ENCODE measurements around the gene MNAT1.

DNA sequence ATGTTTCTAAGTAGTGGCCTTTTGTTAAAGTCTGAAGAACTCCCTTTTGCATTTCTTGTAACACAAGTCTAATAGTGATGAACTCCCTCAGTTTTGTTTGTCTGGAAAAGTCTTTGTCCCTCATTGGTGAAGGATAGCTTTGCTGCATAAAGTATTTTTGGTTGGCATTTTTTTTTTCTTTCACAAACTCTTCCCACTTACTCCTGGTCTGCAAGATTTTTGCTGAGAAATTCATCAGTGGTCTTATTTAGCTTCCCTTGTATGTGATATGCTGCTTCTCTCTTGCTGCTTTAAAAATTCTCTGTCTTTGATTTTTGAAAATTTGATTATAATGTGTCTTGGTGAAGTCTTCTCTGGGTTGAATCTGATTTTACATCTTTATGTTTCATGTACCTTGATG lies 223.6 kb downstream of the MNAT1 start:
- TF ChIP-seq, protein P1, sequence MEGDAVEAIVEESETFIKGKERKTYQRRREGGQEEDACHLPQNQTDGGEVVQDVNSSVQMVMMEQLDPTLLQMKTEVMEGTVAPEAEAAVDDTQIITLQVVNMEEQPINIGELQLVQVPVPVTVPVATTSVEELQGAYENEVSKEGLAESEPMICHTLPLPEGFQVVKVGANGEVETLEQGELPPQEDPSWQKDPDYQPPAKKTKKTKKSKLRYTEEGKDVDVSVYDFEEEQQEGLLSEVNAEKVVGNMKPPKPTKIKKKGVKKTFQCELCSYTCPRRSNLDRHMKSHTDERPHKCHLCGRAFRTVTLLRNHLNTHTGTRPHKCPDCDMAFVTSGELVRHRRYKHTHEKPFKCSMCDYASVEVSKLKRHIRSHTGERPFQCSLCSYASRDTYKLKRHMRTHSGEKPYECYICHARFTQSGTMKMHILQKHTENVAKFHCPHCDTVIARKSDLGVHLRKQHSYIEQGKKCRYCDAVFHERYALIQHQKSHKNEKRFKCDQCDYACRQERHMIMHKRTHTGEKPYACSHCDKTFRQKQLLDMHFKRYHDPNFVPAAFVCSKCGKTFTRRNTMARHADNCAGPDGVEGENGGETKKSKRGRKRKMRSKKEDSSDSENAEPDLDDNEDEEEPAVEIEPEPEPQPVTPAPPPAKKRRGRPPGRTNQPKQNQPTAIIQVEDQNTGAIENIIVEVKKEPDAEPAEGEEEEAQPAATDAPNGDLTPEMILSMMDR (IDR thresholded peaks at IDR 0.05), result no peak
- TF ChIP-seq POLR2A (IDR thresholded peaks at IDR 0.05) (no peak), EP300 (IDR thresholded peaks at IDR 0.05) (no peak)

Data from tibial nerve (tissue), 4 donors.